HS-27A (cell line): Measurements from ENCODE around the gene C4orf51.
"Not testable (repeated sequence)": the region's sequence is repeated elsewhere in the genome, so short reads cannot be mapped to it uniquely, and the experiment has no call there.

Experiments used
- DNase-seq: peaks from one replicate; pipeline ENCODE4 v3.0.0-alpha.2; 2012; ENCODE audit warnings: low read depth, missing footprints

The C4orf51 gene

DNA sequence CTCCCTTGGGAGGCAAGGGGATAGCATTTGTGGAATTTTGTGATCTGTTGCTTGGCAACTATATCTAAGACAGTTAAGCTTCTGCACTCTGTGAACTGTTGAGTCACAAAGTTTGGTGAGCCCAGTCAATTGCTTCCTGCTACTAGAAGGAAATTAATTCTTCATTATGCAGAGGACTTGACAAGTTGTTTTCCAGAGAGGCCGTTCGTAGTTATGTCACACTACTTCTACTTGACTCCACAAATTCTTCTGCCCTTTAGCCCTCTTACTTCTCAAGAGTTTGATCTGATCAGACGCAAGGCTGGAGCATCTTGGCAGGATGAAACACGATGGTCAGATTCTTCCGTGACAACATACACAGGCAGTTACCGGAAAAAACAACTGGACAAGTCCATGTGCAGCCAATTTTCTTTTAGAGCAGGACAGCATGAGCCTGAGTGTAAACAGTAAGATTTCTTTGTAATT, at the start of gene C4orf51:
C4orf51 (plus strand) TSS at position 156 of the 465 bp plus-strand sequence; CDS start at position 214, 58 bp downstream.
- peak; percentile 12 for DNase-seq

DNA sequence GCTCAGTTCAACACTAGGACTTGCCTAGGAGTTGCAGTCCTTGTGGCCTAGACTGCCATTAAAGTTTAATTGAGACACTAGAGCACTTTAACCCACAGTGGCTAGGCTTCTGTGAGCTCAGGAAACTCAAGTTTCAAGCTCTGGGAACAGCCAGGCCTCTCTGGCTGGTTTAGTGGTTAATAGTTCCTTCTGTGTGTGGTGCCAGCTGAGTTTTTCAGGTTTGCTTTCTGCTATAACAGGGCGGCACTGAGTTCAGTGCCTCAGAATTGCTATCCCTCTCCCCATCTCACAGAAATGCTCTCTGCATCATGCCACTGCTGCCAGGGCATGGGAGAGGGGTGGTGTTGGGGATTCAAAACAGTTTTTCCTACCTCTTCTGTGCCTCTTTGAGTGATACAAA, 44.8 kb upstream of the C4orf51 start:
- no peak for DNase-seq

DNA sequence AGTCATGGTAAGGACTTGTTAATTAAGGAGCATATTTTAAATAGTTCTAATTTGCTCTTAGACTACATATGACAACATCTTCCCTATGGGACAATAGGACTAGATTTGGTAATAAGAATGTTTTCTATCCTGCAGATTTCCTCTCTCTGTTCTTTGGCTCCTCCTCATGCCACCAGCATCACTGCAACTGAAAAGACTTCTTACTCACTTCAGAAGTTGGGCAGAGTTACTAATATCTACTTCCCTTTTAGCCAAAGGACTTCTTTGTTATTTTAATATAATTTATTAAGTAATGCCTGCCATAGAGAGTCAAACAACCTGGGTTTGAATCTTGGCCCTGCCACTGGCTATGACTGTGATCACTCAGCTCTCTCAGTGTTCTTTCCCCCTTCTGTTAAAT, 44.3 kb upstream of the C4orf51 start:
- no peak for DNase-seq

DNA sequence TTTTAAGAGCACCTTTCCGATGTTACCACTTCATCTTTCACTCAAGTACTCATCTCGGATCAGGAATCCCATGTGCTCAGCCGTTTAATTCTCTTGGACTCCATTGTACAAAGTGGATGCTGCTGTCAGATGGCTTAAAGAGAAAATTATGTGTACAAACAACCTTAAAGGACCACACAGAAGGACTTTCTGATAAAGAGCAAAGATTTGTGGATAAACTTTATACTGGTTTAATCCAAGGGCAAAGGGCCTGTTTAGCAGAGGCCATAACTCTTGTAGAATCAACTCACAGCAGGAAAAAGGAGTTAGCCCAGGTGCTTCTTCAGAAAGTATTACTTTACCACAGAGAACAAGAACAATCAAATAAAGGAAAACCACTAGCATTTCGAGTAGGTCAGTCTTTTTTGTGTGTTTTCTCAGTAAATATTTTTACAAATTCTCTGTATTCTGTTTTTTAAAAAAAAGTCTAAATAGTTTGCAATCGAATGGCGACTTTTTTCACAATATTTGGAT, 40.7 kb upstream of the C4orf51 start:
- no peak for DNase-seq

DNA sequence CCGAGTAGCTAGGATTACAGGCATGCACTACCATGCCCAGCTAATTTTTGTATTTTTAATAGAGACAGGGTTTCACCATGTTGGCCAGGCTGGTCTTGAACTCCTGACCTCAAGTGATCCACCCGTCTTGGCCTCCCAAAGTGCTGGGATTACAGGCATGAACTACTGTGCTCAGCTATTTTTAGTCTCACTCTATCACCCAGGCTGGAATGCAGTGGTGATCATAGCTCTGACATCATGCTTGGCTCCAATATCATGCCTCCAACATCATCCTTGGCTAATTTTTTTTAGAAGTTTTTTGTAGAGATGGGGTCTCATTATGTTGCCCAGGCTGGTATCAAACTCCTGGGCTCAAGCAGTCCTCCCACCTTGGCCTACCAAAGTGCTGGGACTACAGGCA, 39.7 kb upstream of the C4orf51 start:
- DNase-seq, result not testable (repeated sequence)

DNA sequence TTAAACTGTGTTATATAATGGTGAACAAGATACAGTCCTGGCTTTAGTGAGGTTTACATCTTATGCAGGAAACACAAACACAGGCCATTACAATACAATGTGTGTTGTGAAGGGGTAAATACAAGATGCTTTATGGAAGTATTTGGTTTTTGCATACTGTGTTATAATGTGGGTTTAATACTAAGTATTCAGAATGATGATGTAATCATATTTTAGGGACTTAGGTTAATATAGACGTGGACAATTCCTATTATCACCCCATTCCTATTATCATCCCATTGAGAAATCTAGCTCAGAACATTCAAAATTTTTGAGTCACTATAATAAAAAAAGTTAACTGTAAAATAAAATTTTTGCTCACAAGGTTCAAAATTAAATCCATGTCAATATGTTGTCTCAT, 36.7 kb upstream of the C4orf51 start:
- no peak for DNase-seq

DNA sequence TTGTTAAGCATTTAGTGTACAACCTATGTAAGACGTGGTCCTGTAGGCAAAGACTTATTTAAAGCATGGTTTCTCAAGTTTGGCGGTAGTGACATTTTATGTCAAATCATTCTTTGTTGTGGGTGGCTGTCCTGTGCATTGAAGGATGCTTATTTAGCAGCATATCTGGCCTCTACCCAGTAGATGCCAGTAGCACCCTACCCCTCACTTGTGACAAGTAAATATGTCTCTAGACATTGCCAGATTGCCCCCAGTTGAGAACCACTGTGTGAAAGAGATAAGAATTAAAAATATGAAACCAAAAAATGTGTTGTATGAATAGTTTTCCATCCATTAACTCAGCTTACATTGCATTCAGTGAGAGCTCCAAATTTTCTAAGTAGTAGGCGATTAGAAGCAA, 35.2 kb upstream of the C4orf51 start:
- no peak for DNase-seq

DNA sequence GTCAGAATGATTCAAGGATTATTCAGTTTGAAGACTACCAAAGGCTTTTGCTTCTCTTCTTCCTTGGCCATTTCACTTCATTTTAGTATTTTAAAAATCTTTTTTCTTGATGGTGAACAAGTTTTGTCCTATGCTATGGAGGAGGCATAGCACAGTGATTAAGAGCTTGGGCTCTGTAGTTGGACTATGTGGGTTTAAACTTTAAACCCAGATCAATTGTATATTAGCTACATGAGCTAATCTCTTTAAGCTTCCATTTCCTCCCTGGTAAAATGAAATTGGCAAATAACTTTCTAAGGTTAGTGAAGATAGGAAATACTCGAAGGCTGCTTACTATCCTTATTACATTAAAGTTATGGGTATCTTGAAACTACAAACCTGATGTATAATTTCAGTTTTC, 23.8 kb upstream of the C4orf51 start:
- DNase-seq, result no peak

DNA sequence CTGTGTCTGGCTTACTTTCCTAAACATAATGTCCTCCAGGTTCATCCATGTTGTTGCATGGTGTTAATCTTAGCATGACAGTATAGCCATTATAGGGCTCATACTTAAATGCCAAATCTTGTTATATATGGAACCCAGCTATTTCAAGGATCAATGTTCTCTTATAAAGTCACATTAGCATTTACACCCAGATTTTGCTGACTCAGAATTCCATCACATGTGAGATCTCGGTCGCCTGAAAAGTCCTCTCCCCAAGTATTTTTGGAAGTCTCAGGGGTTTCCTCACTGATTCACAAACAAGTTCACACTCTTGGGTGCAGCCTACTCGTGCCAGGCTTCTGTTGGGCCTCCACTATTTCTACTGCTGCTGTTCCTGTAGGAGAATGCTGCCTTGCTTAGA, 19.9 kb upstream of the C4orf51 start:
- no peak for DNase-seq

DNA sequence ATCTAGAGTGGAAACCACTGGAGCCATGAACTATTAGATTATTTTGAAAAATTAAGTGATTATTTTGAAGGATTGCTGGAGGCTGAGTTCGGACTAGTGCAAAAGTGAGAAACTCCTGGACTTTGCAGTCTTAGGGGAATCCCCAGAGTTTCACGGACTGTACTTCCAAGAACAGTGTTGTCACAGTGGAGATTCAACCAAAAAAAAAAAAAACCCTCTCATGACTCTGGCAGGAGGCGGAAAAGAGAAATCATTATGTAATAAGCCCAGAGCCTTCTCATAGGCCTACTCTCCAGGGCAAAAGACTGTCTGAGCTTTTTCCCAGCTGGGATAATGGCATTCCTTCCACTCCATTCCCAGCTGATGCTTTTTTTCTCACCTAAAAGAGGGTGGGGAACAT, 16.8 kb upstream of the C4orf51 start:
- DNase-seq, result no peak

DNA sequence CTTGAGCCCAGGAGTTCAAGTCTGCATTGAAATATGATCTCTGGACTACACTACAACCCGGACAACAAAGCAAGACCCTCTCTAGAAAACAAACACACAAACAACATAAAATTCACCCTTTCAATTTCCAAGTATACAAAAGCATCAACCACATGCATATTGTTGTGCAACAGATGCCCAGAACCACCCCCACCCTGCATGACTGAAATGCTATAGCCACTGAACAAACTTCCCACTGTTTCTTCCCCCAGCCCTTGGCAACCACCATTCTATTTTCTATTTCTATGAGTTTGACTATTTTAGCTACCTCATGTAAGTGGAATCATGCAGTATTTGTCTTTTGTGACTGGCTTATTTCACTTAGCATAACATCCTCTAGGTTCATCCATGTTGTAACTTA, 14.2 kb upstream of the C4orf51 start:
- no peak for DNase-seq

DNA sequence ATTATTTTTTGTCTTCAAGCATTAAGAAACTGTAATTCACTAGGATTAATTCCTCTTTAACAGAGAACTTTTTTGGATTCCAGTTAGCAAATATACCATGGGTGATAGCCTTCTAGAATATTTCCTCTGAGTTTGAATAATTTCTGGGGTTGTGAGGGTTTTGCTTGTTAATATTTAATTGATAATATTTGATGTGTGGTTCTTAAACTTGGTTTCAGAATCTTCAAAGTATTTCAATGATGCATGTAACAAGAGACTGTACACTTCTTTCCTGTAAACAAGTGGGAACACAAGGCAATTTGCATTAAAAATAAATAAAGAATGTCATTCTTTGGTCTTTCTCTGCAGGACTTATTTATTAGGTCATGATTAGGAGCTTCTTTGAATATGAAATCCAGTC, 9.5 kb upstream of the C4orf51 start:
- no peak for DNase-seq

DNA sequence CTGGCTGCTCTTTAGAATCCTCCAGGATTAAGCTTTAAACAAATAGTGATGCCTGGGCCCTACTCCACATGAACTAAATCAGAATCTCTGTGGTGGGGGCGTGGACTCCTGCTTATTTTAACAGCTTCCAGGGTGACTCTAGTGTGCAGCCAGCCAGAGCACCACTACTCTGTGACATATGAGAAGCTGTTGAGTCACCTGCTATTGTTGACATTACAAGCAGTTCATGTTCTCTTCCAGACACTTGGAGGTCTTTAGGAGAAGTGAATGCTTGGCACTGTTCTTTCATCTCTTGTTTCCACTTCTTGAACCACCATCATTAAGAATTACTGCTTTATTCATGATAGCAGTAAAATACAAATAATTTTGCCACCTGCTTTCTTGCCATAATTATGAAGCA, 426 bp upstream of the C4orf51 start:
- peak; percentile 71 for DNase-seq

DNA sequence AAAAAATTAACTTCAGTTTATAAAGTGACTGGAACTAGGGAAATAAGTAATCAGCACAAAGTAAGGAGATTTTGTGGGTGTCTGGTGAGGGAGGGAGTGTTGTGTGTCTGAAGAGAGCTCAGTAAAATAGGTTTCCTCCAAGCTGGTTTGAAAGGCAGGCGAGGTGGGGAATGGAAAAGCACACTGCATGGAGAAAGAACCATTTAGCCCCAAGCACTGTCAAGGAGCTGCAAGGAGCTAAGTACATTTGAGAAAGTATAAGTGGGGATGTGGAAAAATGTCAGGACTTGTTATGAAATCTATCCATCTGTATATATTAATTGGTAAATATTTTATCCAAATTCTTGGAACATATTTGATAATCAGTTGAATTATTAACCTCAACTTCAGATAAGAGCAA, 956 bp downstream of the C4orf51 start:
- no peak for DNase-seq

DNA sequence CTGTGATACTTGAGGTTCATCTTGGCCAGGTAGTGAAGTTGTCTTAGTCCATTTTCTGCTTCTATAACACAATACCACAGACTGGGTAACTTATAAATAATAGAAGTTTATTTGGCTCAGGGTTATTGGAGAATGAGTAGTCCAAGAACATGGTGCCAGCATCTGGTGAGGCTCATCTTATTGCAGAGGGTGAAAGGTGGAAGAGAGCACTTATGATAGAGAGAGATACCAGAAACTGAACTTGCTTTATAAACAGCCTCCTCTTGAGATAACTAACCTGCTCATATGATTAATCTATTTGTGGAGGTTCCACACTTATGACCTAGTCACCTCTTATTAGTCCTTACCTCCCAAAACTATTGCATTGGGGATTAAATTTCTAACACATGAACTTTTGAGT, 1.6 kb downstream of the C4orf51 start:
- DNase-seq, result no peak

DNA sequence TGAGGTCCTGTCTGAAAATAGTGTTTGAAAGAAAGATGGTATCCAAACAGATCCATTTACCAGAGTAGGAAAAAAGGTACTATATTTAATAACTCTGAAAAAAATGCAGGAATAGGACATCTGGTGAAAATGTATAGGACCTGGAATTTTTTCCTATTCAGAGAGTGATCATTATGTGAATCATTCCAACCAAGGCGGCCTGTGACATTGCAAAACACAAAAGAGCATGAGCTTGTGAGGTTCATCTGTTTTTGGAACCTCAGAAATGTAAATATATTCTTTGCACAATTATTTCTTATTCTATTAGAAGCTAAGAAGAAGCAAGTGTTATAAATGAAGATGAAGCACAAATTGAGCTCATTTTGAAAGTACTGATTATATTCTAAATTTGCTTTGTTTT, 2.0 kb downstream of the C4orf51 start:
- no peak for DNase-seq

DNA sequence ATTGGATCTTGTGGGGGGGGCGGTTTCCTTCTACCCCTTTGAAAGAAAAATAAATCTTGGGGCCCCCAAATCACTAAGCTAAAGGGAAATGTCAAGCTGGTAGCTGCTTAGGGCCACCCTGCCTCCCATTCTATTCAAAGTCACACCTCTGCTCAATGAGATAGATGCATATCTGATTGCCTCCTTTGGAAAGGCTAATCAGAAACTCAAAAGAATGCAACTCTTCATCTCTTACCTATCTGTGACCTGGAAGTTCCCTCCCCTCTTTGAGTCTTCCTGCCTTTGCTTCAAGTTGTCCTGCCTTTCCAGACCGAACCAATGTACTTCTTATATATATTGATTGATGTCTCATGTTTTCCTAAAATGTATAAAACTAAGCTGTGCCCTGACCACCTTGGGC, 7.0 kb downstream of the C4orf51 start:
- no peak for DNase-seq

DNA sequence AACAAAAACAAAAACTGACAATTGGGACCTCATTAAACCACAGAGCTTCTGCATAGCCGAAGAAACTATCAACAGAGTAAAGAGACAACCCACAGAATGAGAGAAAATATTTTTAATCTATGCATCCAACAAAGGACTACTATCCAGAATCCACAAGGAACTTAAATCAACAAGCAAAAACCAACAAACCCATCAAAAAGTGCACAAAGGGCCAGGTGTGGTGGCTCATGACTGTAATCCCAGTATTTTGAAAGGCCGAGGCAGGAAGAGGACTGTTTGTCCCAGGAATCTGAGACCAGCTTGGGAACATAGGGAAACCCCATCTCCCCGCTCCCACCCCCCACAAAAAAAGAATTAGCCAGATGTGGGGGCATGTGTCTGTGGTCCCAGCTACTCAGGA, 10.7 kb downstream of the C4orf51 start:
- no peak for DNase-seq

DNA sequence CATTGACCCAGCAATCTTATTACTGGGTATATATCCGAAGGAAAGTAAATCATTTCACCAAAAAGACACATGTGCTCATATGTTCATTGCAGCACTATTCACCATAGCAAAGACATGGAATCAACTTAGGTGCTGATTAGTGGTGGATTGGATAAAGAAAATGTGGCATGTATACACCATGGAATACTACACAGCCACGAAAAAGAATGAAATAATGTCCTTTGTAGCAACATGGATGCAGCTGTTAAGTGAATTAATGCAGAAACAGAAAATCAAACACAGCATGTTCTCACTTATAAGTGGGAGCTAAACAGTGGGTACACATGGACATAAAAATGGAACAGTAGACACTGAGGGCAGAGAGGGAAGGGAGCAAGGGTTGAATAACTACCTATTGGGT, 11.5 kb downstream of the C4orf51 start:
- DNase-seq, result not testable (repeated sequence)

DNA sequence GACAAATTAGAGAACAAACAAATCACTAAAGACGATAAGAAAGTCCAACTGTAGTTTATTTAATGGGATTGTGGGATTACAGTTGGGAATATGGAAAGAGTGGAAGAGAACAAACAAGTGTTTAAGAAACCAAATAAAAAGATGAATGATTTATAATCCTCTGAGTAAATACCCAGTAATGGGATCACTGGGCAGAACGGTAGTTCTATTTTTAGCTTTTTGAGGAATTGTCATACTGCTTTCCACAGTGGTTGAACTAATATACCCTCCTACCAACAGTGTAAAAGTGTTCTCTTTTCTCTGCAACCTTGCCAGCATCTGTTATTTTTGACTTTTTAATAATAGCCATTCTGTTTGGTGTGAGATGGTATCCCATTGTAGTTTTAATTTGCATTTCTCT, 15.0 kb downstream of the C4orf51 start:
- no peak for DNase-seq

DNA sequence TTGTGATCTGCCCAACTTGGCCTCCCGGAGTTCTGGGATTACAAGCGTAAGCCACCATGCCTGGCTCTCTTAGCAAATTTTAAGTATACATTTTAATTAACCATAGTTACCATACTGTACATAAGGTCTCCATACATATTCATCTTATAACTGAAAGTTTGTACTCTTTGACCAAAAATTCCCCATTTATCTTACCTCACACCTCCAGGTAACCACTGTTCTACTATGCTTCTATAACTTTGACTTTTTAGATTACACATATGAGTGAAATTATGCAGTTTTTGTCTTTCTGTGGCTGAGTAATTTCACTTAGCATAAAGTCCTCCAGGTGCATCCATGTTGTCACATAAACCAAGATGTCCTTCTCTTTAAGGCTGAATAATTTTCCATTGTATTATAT, 17.4 kb downstream of the C4orf51 start:
- DNase-seq, result no peak

DNA sequence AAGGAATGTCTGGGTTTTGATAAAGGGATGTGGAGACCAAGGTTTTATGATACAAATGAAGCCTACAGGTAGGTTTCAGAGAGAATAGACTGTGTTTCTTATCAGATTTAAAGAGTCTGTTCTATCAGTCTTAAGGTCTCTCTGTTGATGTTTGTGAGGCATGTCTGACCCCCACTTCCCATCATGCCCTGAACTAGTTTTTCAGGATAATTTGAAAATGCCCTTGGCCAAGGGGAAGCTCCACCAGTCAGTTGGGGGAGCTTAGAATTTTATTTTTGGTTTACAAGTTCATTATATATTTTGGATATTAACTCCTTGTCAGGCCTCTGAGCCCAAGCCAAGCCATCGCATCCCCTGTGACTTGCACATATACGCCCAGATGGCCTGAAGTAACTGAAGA, 18.6 kb downstream of the C4orf51 start:
- no peak for DNase-seq

DNA sequence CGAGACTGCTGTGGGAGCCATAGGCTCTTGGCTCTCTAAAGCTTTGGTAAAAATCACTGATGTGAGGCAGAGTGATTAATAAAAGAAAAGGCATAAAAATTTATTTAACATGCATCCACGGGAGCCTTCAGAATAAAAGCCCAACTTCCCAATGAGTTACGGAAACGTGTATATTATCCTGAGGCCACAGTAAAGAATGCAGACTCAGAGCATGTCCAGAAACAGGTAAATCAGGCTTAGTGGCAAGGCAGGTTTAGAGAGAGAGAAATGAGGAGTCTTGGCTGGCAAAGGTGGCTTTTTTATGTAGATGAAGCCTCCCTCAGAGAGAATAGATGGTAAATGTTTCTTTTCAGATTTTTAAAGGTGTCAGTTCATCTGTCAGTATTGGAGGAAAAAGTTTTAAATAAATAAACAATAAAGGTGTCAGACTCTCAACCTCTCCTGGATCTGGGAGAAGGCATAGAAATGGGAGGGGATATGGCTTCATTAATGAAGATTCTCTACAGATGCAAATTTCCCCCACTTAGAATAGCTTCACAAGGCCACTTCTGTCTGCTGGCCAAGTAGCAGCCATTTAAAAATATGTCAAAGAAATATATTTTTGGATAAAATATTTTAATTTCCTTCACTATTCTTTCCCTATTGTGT, 24.0 kb downstream of the C4orf51 start:
- DNase-seq, result no peak

DNA sequence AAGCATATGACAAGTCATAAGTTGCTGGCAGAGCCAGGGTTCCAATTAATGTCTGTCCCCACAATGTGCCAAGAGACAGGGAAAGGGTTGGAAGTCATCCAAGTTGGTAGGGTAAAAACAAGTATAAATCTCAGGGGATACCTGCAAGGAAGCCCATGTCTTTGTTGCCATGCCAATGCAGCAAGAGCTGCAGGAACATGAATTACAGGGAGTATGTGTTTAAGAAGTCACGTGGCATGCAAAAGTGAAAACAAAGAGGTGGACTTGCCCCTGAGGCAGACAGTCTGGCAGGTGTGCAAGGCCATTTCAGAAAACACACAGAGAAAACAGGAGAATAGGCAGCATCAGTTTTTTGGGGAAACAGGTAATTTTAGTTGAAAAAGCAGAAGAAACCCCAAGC, 29.4 kb downstream of the C4orf51 start:
- DNase-seq, result no peak
